Neutrophil (primary cell): ENCODE data around the gene BDNF.

Experiments used
- H3K27ac ChIP-seq: fragments of 200-600 bp; sonication (generic); 2 replicates; pipeline ENCODE4 v1.5.1; 2016; ENCODE audit warnings: mild to moderate bottlenecking, moderate library complexity
- H3K27me3 ChIP-seq: fragments of 200-600 bp; sonication (generic); 2 replicates; pipeline ENCODE4 v1.6.0; 2016; ENCODE audit warnings: mild to moderate bottlenecking
- H3K36me3 ChIP-seq: fragments of 200-600 bp; sonication (generic); 2 replicates; pipeline ENCODE4 v1.5.1; 2017
- H3K4me1 ChIP-seq, 2 experiments: fragments of 200-600 bp in 1 of 2; sonication (generic) in 1 of 2; 1 replicate in 1 of 2; 2 replicates in 1 of 2; pipeline versions ENCODE4 v1.5.1 to v1.6.1; 2013 to 2016; ENCODE audit warnings: low read depth in 1 of 2, low read length in 1 of 2, mild to moderate bottlenecking in 1 of 2, moderate library complexity in 1 of 2; ENCODE audit not compliant: control insufficient read depth in 1 of 2, insufficient read depth in 1 of 2
- H3K4me3 ChIP-seq, 2 experiments: fragments of 200-600 bp in 1 of 2; sonication (generic) in 1 of 2; 1 replicate in 1 of 2; 2 replicates in 1 of 2; pipeline ENCODE4 v1.5.1; 2013 to 2016; ENCODE audit warnings: low read depth in 1 of 2, low read length in 1 of 2, mild to moderate bottlenecking in 1 of 2, moderate library complexity in 1 of 2
- H3K9me3 ChIP-seq: fragments of 200-600 bp; sonication (generic); 2 replicates; pipeline ENCODE4 v1.5.1; 2016
- TF ChIP-seq, protein P1 (sequence below): fragments of 200-600 bp; sonication (generic); IDR thresholded peaks from 2 replicates; pipeline ENCODE4 v1.5.1; 2016; ENCODE audit warnings: antibody characterized with exemption

The BDNF gene

DNA sequence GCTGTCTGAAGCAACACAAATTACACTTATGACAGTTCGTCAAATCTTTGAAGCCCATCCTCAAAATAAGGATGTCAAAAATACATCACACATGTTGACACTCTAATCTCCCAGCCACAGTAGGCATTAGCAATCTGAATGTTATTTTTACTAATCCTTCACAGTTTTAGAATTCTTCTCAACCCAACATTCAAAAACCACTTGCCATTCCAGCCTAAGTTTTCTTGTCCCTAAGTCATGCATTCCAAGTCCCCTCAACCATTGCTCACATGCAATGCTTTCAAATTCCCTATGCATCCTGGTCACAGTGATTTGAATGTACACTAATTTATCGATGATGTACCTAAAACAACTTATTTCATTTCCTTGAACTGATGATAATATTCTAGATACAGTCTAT is 7.5 kb downstream of the BDNF start:
- Histone ChIP-seq H3K27me3 (peaks cover 45% of the 10 kb centered on the region), H3K4me3 (no peak overlapping the region), H3K27ac (no peak overlapping the region), H3K9me3 (no peaks in the 10 kb centered on the region), H3K36me3 (no peaks in the 10 kb centered on the region), H3K4me1 (no peaks in the 10 kb centered on the region)
- TF ChIP-seq, protein P1, sequence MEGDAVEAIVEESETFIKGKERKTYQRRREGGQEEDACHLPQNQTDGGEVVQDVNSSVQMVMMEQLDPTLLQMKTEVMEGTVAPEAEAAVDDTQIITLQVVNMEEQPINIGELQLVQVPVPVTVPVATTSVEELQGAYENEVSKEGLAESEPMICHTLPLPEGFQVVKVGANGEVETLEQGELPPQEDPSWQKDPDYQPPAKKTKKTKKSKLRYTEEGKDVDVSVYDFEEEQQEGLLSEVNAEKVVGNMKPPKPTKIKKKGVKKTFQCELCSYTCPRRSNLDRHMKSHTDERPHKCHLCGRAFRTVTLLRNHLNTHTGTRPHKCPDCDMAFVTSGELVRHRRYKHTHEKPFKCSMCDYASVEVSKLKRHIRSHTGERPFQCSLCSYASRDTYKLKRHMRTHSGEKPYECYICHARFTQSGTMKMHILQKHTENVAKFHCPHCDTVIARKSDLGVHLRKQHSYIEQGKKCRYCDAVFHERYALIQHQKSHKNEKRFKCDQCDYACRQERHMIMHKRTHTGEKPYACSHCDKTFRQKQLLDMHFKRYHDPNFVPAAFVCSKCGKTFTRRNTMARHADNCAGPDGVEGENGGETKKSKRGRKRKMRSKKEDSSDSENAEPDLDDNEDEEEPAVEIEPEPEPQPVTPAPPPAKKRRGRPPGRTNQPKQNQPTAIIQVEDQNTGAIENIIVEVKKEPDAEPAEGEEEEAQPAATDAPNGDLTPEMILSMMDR = no peak

DNA sequence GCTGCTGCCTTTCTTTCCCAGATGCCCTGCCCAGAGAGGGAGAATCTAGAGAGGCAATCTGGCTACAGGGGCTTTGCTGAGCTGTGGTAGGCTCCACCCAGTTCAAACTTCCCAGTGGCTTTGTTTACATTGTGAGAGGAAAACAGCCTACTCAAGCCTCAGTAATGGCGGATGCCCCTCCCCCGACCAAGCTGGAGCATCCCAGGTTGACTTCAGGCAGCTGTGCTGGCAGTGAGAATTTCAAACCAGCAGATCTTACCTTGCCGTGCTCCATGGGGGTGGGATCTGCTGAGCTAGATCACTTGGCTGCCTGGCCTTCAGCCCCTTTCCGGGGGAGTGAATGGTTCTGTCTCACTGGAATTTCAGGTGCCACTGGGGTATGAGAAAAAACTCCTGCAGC is 12.2 kb downstream of the BDNF start:
- no peak overlapping the region for H3K4me3 ChIP-seq

DNA sequence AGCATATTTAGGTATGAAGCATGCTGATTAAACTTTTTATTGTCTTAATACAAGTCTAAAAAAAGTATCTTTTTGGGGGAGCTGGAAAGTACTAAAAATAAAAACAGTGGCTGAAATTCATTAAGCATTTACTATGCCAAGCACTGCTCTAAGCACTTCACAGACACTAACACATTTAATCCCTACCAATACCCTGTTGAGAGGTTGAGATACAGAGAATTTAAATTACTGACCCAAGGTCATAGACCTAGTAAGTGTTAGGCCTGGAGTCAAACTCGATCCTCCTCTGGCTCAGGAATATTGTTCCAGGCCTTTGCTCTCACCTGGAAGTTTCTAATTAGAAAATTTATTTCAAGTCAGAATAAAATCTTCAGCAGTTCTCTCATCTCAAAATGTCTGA is 18.6 kb downstream of the BDNF start:
- TF ChIP-seq, protein P1 = no peak
- no peak overlapping the region for H3K27ac ChIP-seq
- no peaks in the 10 kb centered on the region for H3K4me1 ChIP-seq
- no peaks in the 10 kb centered on the region for H3K9me3 ChIP-seq
- no peaks in the 10 kb centered on the region for H3K27me3 ChIP-seq
- H3K4me3 ChIP-seq = no peak overlapping the region
- no peaks in the 10 kb centered on the region for H3K36me3 ChIP-seq

More for the DNA sequence above, 12.2 kb downstream of the BDNF start:
- Histone ChIP-seq H3K27ac (no peak overlapping the region), H3K36me3 (no peaks in the 10 kb centered on the region), H3K27me3 (peaks cover 9% of the 10 kb centered on the region), H3K9me3 (no peaks in the 10 kb centered on the region), H3K4me1 (no peaks in the 10 kb centered on the region)
- TF ChIP-seq, protein P1 = no peak

DNA sequence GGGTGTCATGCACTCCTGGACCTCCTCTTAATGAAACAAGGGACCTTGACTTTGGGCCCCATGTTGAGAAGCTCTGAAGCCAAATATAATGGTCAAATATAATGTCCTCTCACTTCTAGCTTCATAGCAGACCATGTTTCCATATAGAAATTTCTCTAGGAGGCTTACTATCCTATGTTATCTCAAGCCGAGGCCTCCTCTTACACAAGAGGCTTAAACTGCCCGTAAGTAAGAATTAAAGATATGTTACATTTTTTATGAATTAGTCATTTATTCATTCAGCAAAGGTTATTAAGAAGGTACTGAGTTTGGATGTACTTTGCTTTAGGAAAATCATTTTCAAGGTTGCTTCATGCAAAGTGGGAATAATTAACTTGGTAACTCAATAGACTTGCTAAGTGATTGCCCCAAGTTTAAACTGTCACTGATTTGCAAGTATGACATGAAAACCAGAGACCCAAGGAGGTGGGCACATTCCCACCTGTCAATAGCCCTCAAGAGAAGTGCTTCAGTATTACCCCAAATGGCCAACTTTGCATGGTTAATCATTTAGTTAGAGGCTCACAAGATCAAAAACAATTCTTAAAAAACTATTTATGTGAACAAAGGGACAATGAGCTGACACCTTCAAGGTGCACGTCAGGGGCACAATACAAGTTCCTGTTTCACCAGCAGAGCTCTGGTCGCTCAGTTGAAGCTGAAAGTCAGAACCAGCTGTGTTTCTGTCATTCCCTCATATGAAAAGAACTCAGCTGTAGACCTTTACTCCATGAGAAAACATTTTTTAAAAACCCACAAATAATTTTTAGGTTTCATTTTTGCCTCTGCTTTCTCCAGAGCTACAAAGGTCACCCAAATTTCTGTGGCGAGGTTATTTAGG is 20.9 kb downstream of the BDNF start:
- TF ChIP-seq, protein P1 = no peak
- H3K4me3 ChIP-seq = no peak overlapping the region
- H3K4me1 ChIP-seq = no peaks in the 10 kb centered on the region
- no peaks in the 10 kb centered on the region for H3K36me3 ChIP-seq
- H3K9me3 ChIP-seq = no peaks in the 10 kb centered on the region
- H3K27ac ChIP-seq = no peak overlapping the region
- H3K27me3 ChIP-seq = no peaks in the 10 kb centered on the region

DNA sequence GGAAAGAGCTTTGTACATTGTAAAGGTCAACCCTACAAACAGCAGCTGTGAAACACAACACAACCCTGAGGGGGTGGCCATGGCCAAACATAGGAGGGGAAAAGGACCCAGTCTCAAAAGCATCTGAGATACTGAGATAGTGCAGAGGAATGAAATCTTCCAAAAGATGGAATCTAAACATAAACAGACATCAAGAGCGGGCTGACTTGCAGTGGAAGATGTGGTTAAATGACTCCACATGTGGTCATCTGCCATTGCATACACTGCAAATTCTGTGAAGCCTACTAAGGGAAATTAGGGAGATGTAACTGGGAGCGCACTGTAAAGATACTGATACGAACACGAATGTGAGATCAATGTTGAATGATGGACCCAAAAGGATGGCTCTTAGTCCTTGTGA is 22.0 kb downstream of the BDNF start:
- Histone ChIP-seq H3K9me3 (no peaks in the 10 kb centered on the region), H3K4me1 (no peaks in the 10 kb centered on the region), H3K27me3 (no peaks in the 10 kb centered on the region), H3K36me3 (no peaks in the 10 kb centered on the region), H3K4me3 (no peak overlapping the region), H3K27ac (no peak overlapping the region)
- TF ChIP-seq, protein P1 = no peak
